Stomach (tissue), 4 donors: ENCODE results near the gene TUT4.

Experiments used
- EP300 ChIP-seq: sonication (generic); formaldehyde crosslinking; IDR thresholded peaks from one replicate; pipeline ENCODE4 v1.6.1; 2017; ENCODE audit warnings: antibody characterized with exemption
- POLR2A ChIP-seq, 4 donors: fragments of 450-650 bp; IDR thresholded peaks; one replicate each; pipeline ENCODE4 v1.6.1; 2016; ENCODE audit warnings: antibody characterized with exemption in 4 of 4, control low read depth in 2 of 4, mild to moderate bottlenecking in 1 of 4, moderate library complexity in 1 of 4

- TF ChIP-seq POLR2A (IDR thresholded peaks at IDR 0.05), result no peak
- TF ChIP-seq EP300, result no peak
Observed at GRCh38 chr1:52595061-52595460, 42.2 kb upstream of the TUT4 start.
